Thyroid gland (tissue), 4 donors: Measurements from ENCODE around the gene HEXIM2. TPM values are rescaled to one million over a fixed set of nuclear protein-coding genes. Genes with fewer than 3 reads are reported as not detected.

Experiments used
- DNase-seq, 2 donors: peaks; one replicate each; pipeline ENCODE4 v3.0.0-alpha.2; 2019
- H3K27ac ChIP-seq, 3 donors: fragments of 200-600 bp; sonication (generic); 1 replicate in 2 of 3; 2 replicates in 1 of 3; pipeline ENCODE4 v1.5.1; 2016 to 2019; ENCODE audit warnings: mild to moderate bottlenecking in 1 of 3, moderate library complexity in 1 of 3
- H3K27me3 ChIP-seq: fragments of 200-600 bp; sonication (generic); one replicate; pipeline ENCODE4 v1.5.1; 2019
- H3K36me3 ChIP-seq, 2 donors: fragments of 200-600 bp; sonication (generic); one replicate each; pipeline ENCODE4 v1.5.1; 2016 to 2019
- H3K4me1 ChIP-seq, 2 donors: fragments of 200-600 bp; sonication (generic); one replicate each; pipeline ENCODE4 v1.5.1; 2017 to 2019
- H3K4me3 ChIP-seq, 3 donors: fragments of 200-600 bp; sonication (generic); replicated peaks in 1 of 3; 1 replicate in 2 of 3; 2 replicates in 1 of 3; pipeline ENCODE4 v1.5.1; 2016; ENCODE audit warnings: mild to moderate bottlenecking in 1 of 3
- H3K9me3 ChIP-seq: fragments of 200-600 bp; sonication (generic); one replicate; pipeline ENCODE4 v1.5.1; 2017
- POLR2A ChIP-seq, 2 donors: fragments of 450-650 bp; IDR thresholded peaks; one replicate each; pipeline ENCODE4 v1.6.1; 2017; ENCODE audit warnings: antibody characterized with exemption in 2 of 2, mild to moderate bottlenecking in 2 of 2, moderate library complexity in 1 of 2
- WGBS, 2 donors: methylation state at CpG; one replicate each; pipeline ENCODE4 v1.1.5; 2017; 5-methylcytosine and 5-hydroxymethylcytosine counted together
- intact Hi-C: fragments of 100-400 bp; cut with DNase I; formaldehyde crosslinking; loops from one replicate; pipeline ENCODE4 v1.15.1; 2023
- total RNA-seq, 4 donors: library from RNA; depleted of rRNA; stranded (reverse); fragments of >200 nt; gene quantifications; one replicate each; pipeline ENCODE4 v1.2.3, GENCODE V29; 2016
- TF ChIP-seq, protein P1 (sequence below), 6 experiments: fragments of 200-600 bp in 3 of 6; fragments of 450-650 bp in 3 of 6; sonication (generic) in 3 of 6; IDR thresholded peaks; one replicate each; pipeline ENCODE4 v1.5.1; 2016 to 2019; ENCODE audit warnings: antibody characterized with exemption in 6 of 6, mild to moderate bottlenecking in 2 of 6, inconsistent platforms in 1 of 6, moderate library complexity in 1 of 6

HEXIM2 gene
- total RNA-seq, 4 donors from 2014 or later: 3.9 to 16.3 (median 10.0) TPM

DNA sequence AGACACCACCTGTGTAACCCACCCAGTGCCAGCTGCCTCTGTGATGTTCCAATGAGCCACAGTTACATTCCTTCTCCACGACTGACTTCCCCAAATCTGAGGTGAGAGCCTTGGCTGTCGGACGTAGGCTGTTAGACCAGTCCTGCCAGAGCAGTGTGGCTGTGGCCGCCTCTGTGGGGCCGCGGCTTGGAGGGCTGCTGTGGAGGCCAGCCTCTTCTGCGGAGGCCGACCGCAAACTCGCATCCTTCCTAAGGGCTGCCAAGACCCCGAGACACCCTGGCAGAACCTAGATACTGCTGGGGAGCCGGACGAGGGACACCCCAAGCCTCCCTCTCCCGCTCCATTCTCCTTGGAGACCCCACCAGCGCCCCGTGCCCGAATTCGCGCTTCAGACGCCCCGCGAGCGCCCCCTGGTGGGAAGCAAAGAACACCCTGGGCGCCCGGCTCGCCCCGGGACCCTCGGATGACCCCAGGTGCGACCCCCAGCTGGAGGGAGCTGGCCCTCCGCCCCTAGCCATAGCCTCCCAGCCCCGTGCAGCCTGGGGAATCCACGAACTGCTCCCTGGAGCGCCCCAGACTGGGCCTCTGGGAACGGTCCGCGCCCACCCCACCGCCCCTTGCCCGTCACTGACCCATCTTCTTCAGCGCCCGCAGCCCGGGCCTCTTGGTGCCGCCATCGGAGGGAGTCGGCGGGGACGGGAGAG is 29.9 kb upstream of the HEXIM2 start:
- intact Hi-C loops: loop anchor here (5.0 kb wide), 1 partner anchor 354 kb away; no protein-coding TSS in a partner anchor
- peak in 1 of 2 donors; percentile 41 for DNase-seq
- Histone ChIP-seq H3K36me3 (no peaks in the 10 kb centered on the region), H3K4me1 (peaks cover 29 to 43% of the 10 kb centered on the region in 2 donors), H3K9me3 (no peaks in the 10 kb centered on the region), H3K27me3 (no peaks in the 10 kb centered on the region), H3K4me3 (peak overlapping the region; percentile 30 to 90 (median 55)), H3K27ac (peak overlapping the region; percentile 38 to 99 (median 93))
- TF ChIP-seq POLR2A (IDR thresholded peaks at IDR 0.05): no peak
- TF ChIP-seq, protein P1, sequence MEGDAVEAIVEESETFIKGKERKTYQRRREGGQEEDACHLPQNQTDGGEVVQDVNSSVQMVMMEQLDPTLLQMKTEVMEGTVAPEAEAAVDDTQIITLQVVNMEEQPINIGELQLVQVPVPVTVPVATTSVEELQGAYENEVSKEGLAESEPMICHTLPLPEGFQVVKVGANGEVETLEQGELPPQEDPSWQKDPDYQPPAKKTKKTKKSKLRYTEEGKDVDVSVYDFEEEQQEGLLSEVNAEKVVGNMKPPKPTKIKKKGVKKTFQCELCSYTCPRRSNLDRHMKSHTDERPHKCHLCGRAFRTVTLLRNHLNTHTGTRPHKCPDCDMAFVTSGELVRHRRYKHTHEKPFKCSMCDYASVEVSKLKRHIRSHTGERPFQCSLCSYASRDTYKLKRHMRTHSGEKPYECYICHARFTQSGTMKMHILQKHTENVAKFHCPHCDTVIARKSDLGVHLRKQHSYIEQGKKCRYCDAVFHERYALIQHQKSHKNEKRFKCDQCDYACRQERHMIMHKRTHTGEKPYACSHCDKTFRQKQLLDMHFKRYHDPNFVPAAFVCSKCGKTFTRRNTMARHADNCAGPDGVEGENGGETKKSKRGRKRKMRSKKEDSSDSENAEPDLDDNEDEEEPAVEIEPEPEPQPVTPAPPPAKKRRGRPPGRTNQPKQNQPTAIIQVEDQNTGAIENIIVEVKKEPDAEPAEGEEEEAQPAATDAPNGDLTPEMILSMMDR (IDR thresholded peaks at IDR 0.05): peak; percentile 56 to 93 (median 68)
- WGBS, 2 donors: 18 to 31% methylated on average over 7 to 27 of the region's 46 CpGs

DNA sequence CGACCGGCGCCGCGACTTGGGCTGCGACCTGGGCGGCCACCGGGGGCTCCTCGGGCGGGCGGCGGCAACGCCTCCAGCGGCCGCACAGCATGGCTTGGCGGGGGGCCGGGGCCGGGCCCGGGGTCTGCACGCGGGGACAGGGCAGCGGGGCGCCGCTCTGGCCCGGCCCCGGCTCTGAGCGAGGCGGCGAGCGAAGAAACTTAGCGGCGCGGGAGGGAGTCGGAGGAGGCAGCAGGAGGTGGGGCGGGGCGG is 29.4 kb upstream of the HEXIM2 start, which contains the start of gene PLCD3:
PLCD3 (minus strand) TSS at position 196 of the 252 bp plus-strand sequence; CDS start at position 91, 105 bp downstream.
- H3K4me3 ChIP-seq: peak within 1 kb of the TSS; percentile 30 to 90 (median 72)
- no peaks in the 10 kb centered on the region for H3K36me3 ChIP-seq
- H3K4me1 ChIP-seq: peaks cover 30 to 48% of the 10 kb centered on the region in 2 donors
- no peaks in the 10 kb centered on the region for H3K9me3 ChIP-seq
- H3K27me3 ChIP-seq: no peaks in the 10 kb centered on the region
- TF ChIP-seq, protein P1 (IDR thresholded peaks at IDR 0.05): no peak
- intact Hi-C loops: loop anchor here (5.0 kb wide), 1 partner anchor 355 kb away; no protein-coding TSS in a partner anchor
- peak within 1 kb of the TSS; percentile 93 to 99 (median 97) for H3K27ac ChIP-seq
- no peak for DNase-seq
- no CpG with 5 or more reads among the region's 36 CpGs for WGBS, 2 donors

GRCh38 chr17:45132572-45133463 is 28.9 kb upstream of the HEXIM2 start:
- H3K4me1 ChIP-seq: peaks cover 24 to 44% of the 10 kb centered on the region in 2 donors
- H3K4me3 ChIP-seq: peak overlapping the region; percentile 24 to 90 (median 72)
- DNase-seq: peak; percentile 84
- peak overlapping the region; percentile 93 to 99 (median 97) for H3K27ac ChIP-seq
- 1% methylated on average over 20 to 22 of the region's 71 CpGs for WGBS, 2 donors
- intact Hi-C loops: loop anchor here (5.0 kb wide), 1 partner anchor 356 kb away; no protein-coding TSS in a partner anchor
- TF ChIP-seq, protein P1 (IDR thresholded peaks at IDR 0.05): peak; percentile 67 to 93 (median 80)
- TF ChIP-seq POLR2A (IDR thresholded peaks at IDR 0.05): peak; percentile 47 to 77
- H3K9me3 ChIP-seq: no peaks in the 10 kb centered on the region
- H3K27me3 ChIP-seq: no peaks in the 10 kb centered on the region
- no peaks in the 10 kb centered on the region for H3K36me3 ChIP-seq

DNA sequence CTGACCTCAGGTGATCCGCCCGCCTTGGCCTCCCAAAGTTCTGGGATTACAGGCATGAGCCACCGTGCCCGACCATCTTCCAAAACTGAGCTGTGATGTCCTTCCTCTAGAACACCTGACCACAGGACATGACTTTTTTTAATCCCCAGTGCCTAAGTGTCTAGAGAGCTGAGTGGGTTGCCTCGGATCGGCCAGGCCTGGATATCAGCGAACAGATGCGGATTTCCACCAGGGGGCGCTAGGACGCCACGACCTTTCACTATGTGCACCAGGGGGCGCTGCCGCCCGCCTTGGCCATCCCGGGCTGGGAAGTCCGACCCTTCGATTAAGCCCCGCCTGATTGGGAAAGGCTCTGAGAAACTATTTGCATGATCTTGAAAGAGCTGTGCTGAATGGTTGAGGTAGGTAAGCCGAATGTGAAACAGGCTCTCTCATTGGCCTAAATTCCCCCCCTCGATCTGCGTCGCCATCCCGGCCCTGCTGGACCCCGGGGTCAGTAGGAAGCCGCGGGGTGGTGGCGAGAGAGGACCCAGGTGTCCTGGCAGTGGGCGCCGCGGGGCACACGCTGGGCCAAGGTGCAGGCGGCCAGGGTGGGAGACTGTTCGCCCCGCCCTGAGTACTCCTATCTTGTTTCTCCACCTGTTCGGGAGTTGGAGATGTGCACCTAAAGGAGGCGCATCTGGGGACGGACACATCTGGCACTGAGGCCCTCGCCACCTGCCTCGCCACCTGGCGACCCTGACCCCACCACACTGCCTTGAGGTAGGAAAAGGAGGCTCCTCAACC is 26.3 kb upstream of the HEXIM2 start, which contains the start of gene ACBD4:
ACBD4 (plus strand) TSS at position 496 of the 786 bp plus-strand sequence. CDS start 458 bp downstream, outside the sequence.
- Histone ChIP-seq H3K4me1 (peaks cover 19 to 31% of the 10 kb centered on the region in 2 donors), H3K27ac (peak within 1 kb of the TSS in 2 of 3 donors; percentile 24 to 84), H3K4me3 (peak within 1 kb of the TSS; percentile 29 to 47 (median 41)), H3K36me3 (no peaks in the 10 kb centered on the region), H3K27me3 (no peaks in the 10 kb centered on the region), H3K9me3 (no peaks in the 10 kb centered on the region)
- peak; percentile 96 to 97 for DNase-seq
- WGBS, 2 donors: 3 to 10% methylated on average over 26 to 38 of the region's 40 CpGs
- TF ChIP-seq, protein P1 (IDR thresholded peaks at IDR 0.05): peak; percentile 99 to 100 (median 100)
- TF ChIP-seq POLR2A (IDR thresholded peaks at IDR 0.05): peak in 1 of 2 donors; percentile 68
- intact Hi-C loops: loop anchor here (5.0 kb wide), 1 partner anchor 62 kb away; no protein-coding TSS in a partner anchor
